Smooth muscle cell (in vitro differentiated cells): ENCODE results near the gene MAP1LC3C. TPM values are rescaled to one million over a fixed set of nuclear protein-coding genes. Genes with fewer than 3 reads are reported as not detected.

Experiments
- DNase-seq: peaks from one replicate; lab custom pipeline; 2025; ENCODE audit not compliant: unreplicated experiment; lab: John Stamatoyannopoulos, UW
- H2AFZ ChIP-seq: fragments of 200-600 bp; sonication (generic); 2 replicates; pipeline ENCODE4 v1.6.0; 2016; ENCODE audit warnings: antibody characterized with exemption, low read depth, mild to moderate bottlenecking
- H3F3A ChIP-seq: fragments of 200-600 bp; sonication (generic); 2 replicates; pipeline ENCODE4 v1.6.0; 2017; ENCODE audit warnings: antibody characterized with exemption, low read depth
- H3K27ac ChIP-seq: fragments of 200-600 bp; sonication (generic); 2 replicates; pipeline ENCODE4 v1.5.1; 2016; ENCODE audit warnings: low read depth, mild to moderate bottlenecking
- H3K27me3 ChIP-seq: fragments of 200-600 bp; sonication (generic); 2 replicates; pipeline ENCODE4 v1.6.1; 2016; ENCODE audit warnings: low read depth, mild to moderate bottlenecking
- H3K36me3 ChIP-seq: fragments of 200-600 bp; sonication (generic); 2 replicates; pipeline ENCODE4 v1.5.1; 2016; ENCODE audit warnings: low read depth
- H3K4me1 ChIP-seq: fragments of 200-600 bp; sonication (generic); 2 replicates; pipeline ENCODE4 v1.5.1; 2016; ENCODE audit warnings: low read depth
- H3K4me2 ChIP-seq: fragments of 200-600 bp; sonication (generic); 2 replicates; pipeline ENCODE4 v1.6.0; 2016; ENCODE audit warnings: mild to moderate bottlenecking
- H3K4me3 ChIP-seq: fragments of 200-600 bp; sonication (generic); 2 replicates; pipeline ENCODE4 v1.5.1; 2016; ENCODE audit warnings: mild to moderate bottlenecking
- H3K79me2 ChIP-seq: fragments of 200-600 bp; sonication (generic); 2 replicates; pipeline ENCODE4 v1.6.0; 2016; ENCODE audit warnings: low read depth, mild to moderate bottlenecking
- H3K9ac ChIP-seq: fragments of 200-600 bp; sonication (generic); 2 replicates; pipeline ENCODE4 v1.6.0; 2016; ENCODE audit warnings: low read depth
- H3K9me3 ChIP-seq: fragments of 200-600 bp; sonication (generic); replicated peaks from 2 replicates; pipeline ENCODE4 v1.5.1; 2016; ENCODE audit warnings: low read depth
- H4K20me1 ChIP-seq: fragments of 200-600 bp; sonication (generic); 2 replicates; pipeline ENCODE4 v1.6.0; 2016; ENCODE audit warnings: low read depth
- CTCF ChIP-seq: fragments of 200-600 bp; sonication (generic); IDR thresholded peaks from 2 replicates; pipeline ENCODE4 v1.5.1; 2017; ENCODE audit warnings: borderline replicate concordance, mild to moderate bottlenecking, antibody characterized with exemption; ENCODE audit not compliant: insufficient read depth, poor library complexity, severe bottlenecking
- WGBS: methylation state at CpG from one replicate; pipeline ENCODE4 v1.1.7; 2016; ENCODE audit warnings: low lambda C conversion rate; 5-methylcytosine and 5-hydroxymethylcytosine counted together
- polyA plus RNA-seq: library from polyadenylated mRNA; unstranded; fragments of >200 nt; fragmentation: Nextera tagmentation; extraction: Ambion mirVana; gene quantifications from 2 replicates; pipeline ENCODE4 v1.2.1, GENCODE V29; 2016
- total RNA-seq: library from RNA; depleted of rRNA; stranded (reverse); fragments of >200 nt; gene quantifications from 2 replicates; pipeline ENCODE4 v1.2.3, GENCODE V29; 2014

The MAP1LC3C gene
- total and polyA plus RNA-seq, 2 experiments from 2014 or later = 0.48 TPM; not detected in 1

GRCh38 chr1:241957692-241958494 is 41.0 kb downstream of the MAP1LC3C start, which contains the start of gene BECN2:
BECN2 (plus strand) TSS chr1:241957767; CDS start chr1:241957767, 0 bp downstream.
- Histone ChIP-seq H4K20me1 (no peaks in the 10 kb centered on the region), H3K4me1 (no peaks in the 10 kb centered on the region), H3K27ac (no peak within 1 kb of the TSS), H3K27me3 (no peaks in the 10 kb centered on the region), H2AFZ (no peak within 1 kb of the TSS), H3K9me3 (no peaks in the 10 kb centered on the region), H3K79me2 (no peaks in the 10 kb centered on the region), H3K4me2 (no peak within 1 kb of the TSS), H3K4me3 (no peak within 1 kb of the TSS), H3F3A (no peaks in the 10 kb centered on the region), H3K9ac (no peak within 1 kb of the TSS), H3K36me3 (no peaks in the 10 kb centered on the region)
- WGBS = 91% methylated on average over 32 of the region's 33 CpGs
- TF ChIP-seq CTCF = no peak
- DNase-seq = no peak

- WGBS = 53% methylated on average over 5 of the region's 5 CpGs
- TF ChIP-seq CTCF = no peak
- Histone ChIP-seq H3F3A (no peaks in the 10 kb centered on the region), H2AFZ (no peak overlapping the region), H3K79me2 (no peaks in the 10 kb centered on the region), H3K27ac (no peak overlapping the region), H4K20me1 (no peaks in the 10 kb centered on the region), H3K4me1 (no peaks in the 10 kb centered on the region), H3K9me3 (no peaks in the 10 kb centered on the region), H3K9ac (no peak overlapping the region), H3K27me3 (no peaks in the 10 kb centered on the region), H3K4me3 (no peak overlapping the region), H3K36me3 (no peaks in the 10 kb centered on the region), H3K4me2 (no peak overlapping the region)
- DNase-seq = no peak
These were observed 48.5 kb downstream of the MAP1LC3C start for GRCh38 chr1:241950390-241950789.

- no peak for DNase-seq
- TF ChIP-seq CTCF = no peak
These were observed 51.5 kb downstream of the MAP1LC3C start for GRCh38 chr1:241947354-241947753.

More at GRCh38 chr1:241947354-241947753, 51.5 kb downstream of the MAP1LC3C start:
- no peaks in the 10 kb centered on the region for H3K27me3 ChIP-seq
- no peak overlapping the region for H3K4me2 ChIP-seq
- no peak overlapping the region for H3K27ac ChIP-seq
- no peaks in the 10 kb centered on the region for H4K20me1 ChIP-seq
- no peaks in the 10 kb centered on the region for H3F3A ChIP-seq
- H2AFZ ChIP-seq = no peak overlapping the region
- no peaks in the 10 kb centered on the region for H3K79me2 ChIP-seq
- H3K4me3 ChIP-seq = no peak overlapping the region
- H3K36me3 ChIP-seq = no peaks in the 10 kb centered on the region
- 81% methylated on average over 6 of the region's 6 CpGs for WGBS
- no peaks in the 10 kb centered on the region for H3K9me3 ChIP-seq
- H3K9ac ChIP-seq = no peak overlapping the region
- H3K4me1 ChIP-seq = no peaks in the 10 kb centered on the region

Other genes with a start within 250 kb of the MAP1LC3C start
- gene EXO1, start 150.9 kb downstream of the MAP1LC3C start, total RNA-seq = 10.5 and 11.0 TPM in 2 replicates
- 3.8 and 7.5 TPM in 2 replicates for gene EXO1, start 150.9 kb downstream of the MAP1LC3C start, polyA plus RNA-seq
- gene BECN2, start 41.3 kb downstream of the MAP1LC3C start, total RNA-seq = not detected in 2 replicates
- not detected in 2 replicates for gene BECN2, start 41.3 kb downstream of the MAP1LC3C start, polyA plus RNA-seq